ENCODE results near the gene YWHAG. TPM values are rescaled to one million over a fixed set of nuclear protein-coding genes. Genes with fewer than 3 reads are reported as not detected.
A peak's percentile ranks its signal among the peaks of the same experiment; 100 is the strongest.

Gene YWHAG
- total RNA-seq, 4 donors from 2014 or later, result 47.4 to 67.6 (median 65.8) TPM

GRCh38 chr7:76325811-76326210 is 33.0 kb downstream of the YWHAG start:
- no peak overlapping the region for H3K27ac ChIP-seq
- TF ChIP-seq POLR2A (IDR thresholded peaks at IDR 0.05) (no peak), POLR2AphosphoS5 (IDR thresholded peaks at IDR 0.05) (no peak), EP300 (IDR thresholded peaks at IDR 0.05) (no peak), CTCF (IDR thresholded peaks at IDR 0.05) (no peak)
- DNase-seq (ENCODE audit: low spot score in 2 of 2), result no peak
- 87% methylated on average over 5 of the region's 5 CpGs for WGBS
- H3K4me1 ChIP-seq, result peaks cover 4% of the 10 kb centered on the region
- no peaks in the 10 kb centered on the region for H3K9me3 ChIP-seq
- H3K4me3 ChIP-seq, result no peak overlapping the region
- peaks cover 47% of the 10 kb centered on the region for H3K36me3 ChIP-seq
- H3K27me3 ChIP-seq, result no peaks in the 10 kb centered on the region

DNA sequence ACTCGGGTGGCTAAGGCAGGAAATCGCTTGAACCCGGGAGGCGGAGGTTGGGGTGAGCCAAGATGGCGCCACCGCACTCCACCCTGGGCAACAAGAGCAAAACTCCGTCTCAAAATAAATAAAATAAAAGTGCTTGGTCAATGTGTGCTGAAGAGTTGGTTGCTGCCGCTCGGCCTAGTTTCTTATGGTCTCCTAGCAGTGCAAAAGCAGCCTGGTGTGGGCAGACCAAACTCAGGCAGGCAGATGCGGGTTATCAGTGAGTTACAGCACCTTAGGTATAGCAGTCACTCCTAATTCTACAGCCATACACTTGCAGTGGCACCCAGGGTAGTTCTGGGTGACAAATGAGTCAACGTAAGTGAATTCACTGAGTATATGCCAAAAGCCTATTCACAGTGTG is 33.7 kb downstream of the YWHAG start:
- TF ChIP-seq CTCF (IDR thresholded peaks at IDR 0.05) (no peak), EP300 (IDR thresholded peaks at IDR 0.05) (no peak), POLR2A (IDR thresholded peaks at IDR 0.05) (no peak), POLR2AphosphoS5 (IDR thresholded peaks at IDR 0.05) (no peak)
- no peak overlapping the region for H3K4me3 ChIP-seq
- DNase-seq (ENCODE audit: low spot score in 2 of 2), result no peak
- peaks cover 46% of the 10 kb centered on the region for H3K36me3 ChIP-seq
- H3K27ac ChIP-seq, result no peak overlapping the region
- peaks cover 2% of the 10 kb centered on the region for H3K4me1 ChIP-seq
- H3K27me3 ChIP-seq, result no peaks in the 10 kb centered on the region
- 96% methylated on average over 11 of the region's 11 CpGs for WGBS
- no peaks in the 10 kb centered on the region for H3K9me3 ChIP-seq

DNA sequence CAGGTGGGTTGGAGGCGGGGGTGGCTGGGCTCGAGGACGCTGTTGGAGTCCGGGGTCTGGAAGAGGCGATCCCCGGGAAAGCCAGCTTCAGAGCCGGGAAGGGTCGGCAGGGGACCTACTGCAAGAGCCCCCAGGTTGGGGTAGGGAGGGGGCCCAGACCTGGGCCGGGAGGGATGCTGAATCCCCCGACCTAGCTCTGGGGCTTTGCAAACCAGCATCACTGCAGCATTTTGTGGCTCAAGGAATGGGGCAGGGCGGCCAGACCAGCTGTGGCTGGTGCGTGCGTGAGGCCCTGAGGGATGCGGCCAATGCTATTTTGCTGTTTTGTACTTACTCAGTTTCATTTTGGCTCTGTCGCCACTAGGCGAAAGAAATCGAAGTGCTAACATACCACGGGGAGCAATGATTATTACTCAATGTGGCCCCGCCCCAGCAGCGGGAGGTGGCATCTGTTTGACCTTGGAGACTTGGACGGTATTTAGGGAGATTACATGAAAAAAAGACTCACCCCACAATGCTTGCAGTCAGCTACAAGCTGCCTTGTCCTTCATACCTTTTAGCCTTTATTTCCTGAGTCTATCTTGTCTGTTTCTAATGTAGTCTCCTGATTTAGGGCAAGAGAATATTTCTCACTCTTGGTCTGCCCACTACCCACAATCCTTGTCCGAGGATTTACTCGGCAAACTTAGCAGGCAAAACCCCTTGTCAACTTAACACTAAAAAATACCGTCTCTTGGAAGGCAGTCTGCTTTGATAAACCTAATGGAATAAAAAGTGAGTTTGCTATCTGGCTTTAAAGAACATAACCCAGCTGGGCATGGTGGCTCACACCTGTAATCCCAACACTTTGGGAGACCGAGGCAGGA is 40.1 kb downstream of the YWHAG start:
- H3K4me1 ChIP-seq, result peaks cover 27% of the 10 kb centered on the region
- H3K27ac ChIP-seq, result peak overlapping the region; percentile 87
- peak in 2 of 3 donors; percentile 44 to 53 for TF ChIP-seq POLR2AphosphoS5 (IDR thresholded peaks at IDR 0.05)
- no peak for TF ChIP-seq EP300 (IDR thresholded peaks at IDR 0.05)
- TF ChIP-seq CTCF (IDR thresholded peaks at IDR 0.05), result peak; percentile 15 to 27
- TF ChIP-seq POLR2A (IDR thresholded peaks at IDR 0.05), result no peak
- DNase-seq (ENCODE audit: low spot score in 2 of 2), result peak; percentile 90 to 91
- H3K36me3 ChIP-seq, result no peaks in the 10 kb centered on the region
- H3K27me3 ChIP-seq, result no peaks in the 10 kb centered on the region
- WGBS, result 6% methylated on average over 24 of the region's 25 CpGs
- no peaks in the 10 kb centered on the region for H3K9me3 ChIP-seq
- H3K4me3 ChIP-seq, result peak overlapping the region; percentile 66

GRCh38 chr7:76317782-76318487 is 40.9 kb downstream of the YWHAG start:
- peak overlapping the region; percentile 87 for H3K27ac ChIP-seq
- no peaks in the 10 kb centered on the region for H3K27me3 ChIP-seq
- peaks cover 28% of the 10 kb centered on the region for H3K4me1 ChIP-seq
- peak overlapping the region; percentile 66 for H3K4me3 ChIP-seq
- under 1% methylated on average over 31 of the region's 50 CpGs for WGBS
- no peaks in the 10 kb centered on the region for H3K36me3 ChIP-seq
- H3K9me3 ChIP-seq, result no peaks in the 10 kb centered on the region
- TF ChIP-seq EP300 (IDR thresholded peaks at IDR 0.05) (no peak), CTCF (IDR thresholded peaks at IDR 0.05) (no peak), POLR2AphosphoS5 (IDR thresholded peaks at IDR 0.05) (peak in 1 of 3 donors; percentile 59), POLR2A (IDR thresholded peaks at IDR 0.05) (peak; percentile 28 to 59)
- DNase-seq (ENCODE audit: low spot score in 2 of 2), result peak; percentile 97 to 98
